GM21447 (cell line): ENCODE measurements around the gene PHLPP1.
"Not testable (repeated sequence)": the region's sequence is repeated elsewhere in the genome, so short reads cannot be mapped to it uniquely, and the experiment has no call there.

Source experiments
- ATAC-seq: cut with Tn5 transposase; IDR thresholded peaks from one replicate; pipeline ENCODE4 v1.9.1; 2021; ENCODE audit not compliant: unreplicated experiment

PHLPP1 gene

DNA sequence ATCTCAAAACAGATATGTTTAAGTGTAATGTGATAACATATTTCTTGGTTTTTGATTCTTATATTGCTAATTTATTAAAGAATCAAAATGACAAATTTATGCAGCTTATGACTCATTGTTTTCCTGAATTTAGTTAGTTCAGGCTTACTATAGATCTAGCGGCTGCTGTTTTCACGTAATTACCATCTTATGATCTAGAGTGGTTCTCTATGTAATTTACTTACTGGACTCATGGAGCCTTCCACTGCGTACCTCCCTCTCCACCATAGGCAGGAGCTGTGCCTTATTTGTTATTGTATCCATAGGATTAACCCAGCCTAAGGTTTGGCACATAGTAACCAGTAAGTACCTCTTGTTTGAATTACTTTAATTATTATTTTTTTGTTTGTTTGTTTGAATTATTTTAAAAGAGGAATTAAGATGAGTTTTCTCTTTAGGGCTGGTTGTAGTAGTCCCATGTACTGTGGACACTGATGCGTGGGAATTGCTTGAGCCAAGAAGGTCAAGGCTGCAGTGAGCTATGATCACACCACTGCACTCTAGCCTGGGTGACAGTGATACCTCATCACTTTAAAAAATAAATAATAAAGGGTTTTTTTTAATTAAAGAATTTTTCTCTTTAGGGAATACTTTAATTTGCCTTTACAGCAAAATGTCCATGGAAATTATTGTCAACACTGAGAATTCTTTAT is 165.5 kb downstream of the PHLPP1 start:
- ATAC-seq: no peak

DNA sequence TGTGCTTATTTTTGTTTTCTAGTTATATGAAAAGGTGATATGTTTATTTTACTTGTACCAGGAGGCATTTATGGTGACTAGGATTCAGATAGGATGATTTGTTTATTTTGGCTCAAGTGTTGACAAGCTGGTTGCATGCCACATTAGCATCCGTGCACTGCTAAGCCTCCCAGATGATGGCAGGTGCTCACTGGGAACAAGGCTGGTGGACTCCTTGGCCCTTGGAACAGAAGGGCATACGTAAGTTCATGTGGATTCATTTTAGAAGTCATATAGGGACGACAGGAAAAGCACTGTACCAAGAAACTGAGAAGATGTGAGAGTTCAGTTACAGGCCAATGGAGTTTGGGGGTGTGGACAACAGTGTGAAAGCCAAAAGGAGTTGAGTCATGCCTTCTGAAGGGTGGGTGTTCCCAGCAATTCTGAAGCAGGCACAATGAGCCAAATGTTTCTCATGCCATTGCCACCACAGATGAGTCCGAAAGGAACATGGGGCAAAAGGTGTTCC is 166.2 kb downstream of the PHLPP1 start:
- peak; percentile 84 for ATAC-seq

DNA sequence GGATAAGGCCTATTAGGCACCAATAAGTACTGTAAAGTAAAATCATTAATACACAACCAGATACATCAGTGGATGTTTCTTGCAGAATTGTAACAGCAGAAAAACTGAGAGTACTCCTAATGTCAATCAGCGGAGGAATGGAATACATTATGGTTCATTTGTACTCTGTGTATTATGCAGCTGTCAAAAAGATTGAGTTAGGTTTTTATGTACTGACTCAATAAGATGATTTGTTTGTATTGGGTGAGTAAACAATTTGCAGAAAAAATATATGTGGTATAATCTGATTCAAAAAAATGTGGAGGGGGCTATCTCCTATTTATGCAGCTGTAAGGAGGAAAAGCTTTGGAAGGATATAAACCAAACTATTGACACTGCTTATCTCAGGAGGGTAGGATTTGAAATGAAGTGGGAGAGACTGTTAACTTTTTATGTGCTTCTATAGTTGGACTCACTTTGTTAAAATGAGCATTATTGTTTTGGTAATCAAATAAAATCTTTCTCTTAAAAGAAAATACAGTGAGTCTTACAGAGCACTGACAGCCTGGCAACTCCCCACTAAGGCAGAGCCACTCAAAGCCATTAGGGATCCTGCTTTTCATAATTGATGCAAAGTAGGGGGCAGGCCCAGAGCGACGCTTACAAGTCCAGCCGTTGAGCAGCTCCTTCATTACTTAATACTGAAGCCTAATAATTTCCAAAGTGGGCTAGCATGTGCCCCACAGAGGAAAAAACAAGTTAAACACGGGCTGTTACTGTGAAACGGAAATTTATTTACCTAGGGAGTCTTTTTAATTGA is 168.8 kb downstream of the PHLPP1 start:
- no peak for ATAC-seq

GRCh38 chr18:62885804-62886203 is 170.5 kb downstream of the PHLPP1 start:
- no peak for ATAC-seq

GRCh38 chr18:62894681-62895390 is 179.5 kb downstream of the PHLPP1 start:
- no peak for ATAC-seq

DNA sequence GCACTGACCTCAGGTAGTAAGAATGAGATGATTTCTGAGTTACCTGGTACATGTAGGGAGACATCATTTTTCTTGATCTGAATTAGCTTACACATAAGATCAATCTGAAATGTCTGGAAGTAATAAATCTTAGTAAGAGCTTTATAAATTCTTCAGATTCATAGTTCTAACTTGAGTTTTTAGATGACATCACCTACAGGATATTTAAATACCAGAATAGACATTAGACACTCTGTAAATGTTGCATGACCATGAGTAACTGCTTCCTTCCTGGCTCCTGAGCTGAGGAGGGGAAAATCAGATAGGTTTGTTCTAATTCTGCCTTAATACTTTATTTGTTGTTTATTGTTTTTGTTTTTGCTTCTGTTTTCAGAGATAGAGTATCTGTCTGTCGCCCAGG is 181.8 kb downstream of the PHLPP1 start:
- ATAC-seq: no peak

- peak; percentile 94 for ATAC-seq
Observed at GRCh38 chr18:62898359-62898758, 183.0 kb downstream of the PHLPP1 start.

DNA sequence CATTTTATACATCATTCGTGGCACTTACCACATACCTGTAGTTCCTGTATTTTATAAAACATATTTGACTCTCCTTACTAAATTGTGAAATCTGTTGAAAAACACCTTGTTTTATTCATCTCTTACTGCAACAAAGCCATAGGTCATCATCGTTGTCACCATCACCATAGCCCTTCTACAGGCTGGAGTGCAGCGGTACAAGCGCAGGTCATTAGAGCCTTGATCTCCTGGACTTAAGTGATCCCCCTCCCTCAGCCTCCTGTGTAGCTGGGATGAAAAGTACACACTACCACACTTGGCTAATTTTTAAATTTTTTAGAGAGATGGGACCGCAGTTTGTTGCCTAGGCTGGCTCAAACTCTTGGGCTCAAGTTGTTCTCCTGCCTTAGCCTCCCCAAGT is 184.2 kb downstream of the PHLPP1 start:
- no peak for ATAC-seq

- ATAC-seq: no peak
Observed at GRCh38 chr18:62900132-62900883, 185.0 kb downstream of the PHLPP1 start.

- ATAC-seq: no peak
Observed at GRCh38 chr18:62902776-62903175, 187.4 kb downstream of the PHLPP1 start.

- ATAC-seq: no peak
Observed at GRCh38 chr18:62904396-62905285, 189.3 kb downstream of the PHLPP1 start.

GRCh38 chr18:62912885-62913284 is 197.5 kb downstream of the PHLPP1 start:
- ATAC-seq: no peak

DNA sequence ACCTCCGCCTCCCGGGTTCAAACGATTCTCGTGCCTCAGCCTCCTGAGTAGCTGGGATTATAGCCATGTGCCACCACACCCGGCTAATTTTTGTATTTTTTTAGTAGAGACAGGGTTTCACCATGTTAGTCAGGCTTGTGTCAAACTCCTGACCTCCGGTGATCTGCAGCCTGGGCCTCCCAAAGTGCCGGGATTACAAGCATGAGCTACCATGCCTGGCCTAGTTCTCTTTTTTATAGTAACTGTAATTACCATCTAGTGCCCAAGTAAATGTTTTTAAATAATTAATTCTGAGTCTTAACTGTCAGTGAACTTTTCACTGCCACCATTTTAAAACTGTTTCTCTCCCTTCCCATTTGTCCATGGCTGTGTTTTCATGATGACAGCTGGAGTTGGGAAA is 198.5 kb downstream of the PHLPP1 start:
- not testable (repeated sequence) for ATAC-seq

DNA sequence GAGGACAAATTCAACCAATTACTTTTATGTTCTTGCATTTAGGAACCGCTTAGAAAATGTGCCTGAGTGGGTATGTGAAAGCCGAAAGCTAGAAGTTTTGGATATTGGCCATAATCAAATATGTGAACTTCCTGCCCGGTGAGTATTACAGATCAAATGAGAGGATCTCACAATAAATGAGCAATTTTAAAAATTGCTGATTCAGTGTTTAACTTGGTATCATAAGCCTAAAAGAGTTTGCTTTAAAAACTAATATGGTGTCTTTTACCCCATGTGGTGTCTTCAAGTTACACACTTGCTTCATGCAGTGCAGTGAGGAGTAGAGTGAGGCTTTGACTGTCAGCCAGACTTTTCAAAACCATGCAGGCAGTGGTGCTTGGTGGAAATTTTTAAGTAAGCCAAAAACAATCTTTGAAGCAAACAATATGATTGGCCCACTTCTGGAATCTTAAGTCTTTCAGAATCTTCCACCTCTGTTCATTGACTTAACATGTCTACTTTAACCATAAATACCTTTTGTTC is 199.6 kb downstream of the PHLPP1 start:
- no peak for ATAC-seq

DNA sequence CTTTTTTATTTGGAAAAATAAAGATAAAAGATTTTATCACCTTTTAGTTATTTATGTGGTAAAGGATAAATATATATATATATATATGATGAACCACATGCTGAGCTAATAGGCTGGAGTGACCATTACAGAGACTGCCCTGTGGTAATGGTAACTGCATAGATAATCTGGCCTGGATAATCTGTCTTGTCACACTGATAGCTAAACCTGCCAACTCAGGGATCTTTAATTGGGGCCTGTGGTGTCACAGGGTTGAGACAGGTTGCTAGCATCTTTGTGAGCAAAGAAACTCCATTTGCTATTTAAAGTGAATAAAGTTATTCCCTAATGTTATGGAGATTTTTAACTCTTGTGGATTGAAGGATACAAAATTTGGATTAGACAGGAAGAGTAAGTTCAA is 203.0 kb downstream of the PHLPP1 start:
- ATAC-seq: no peak

DNA sequence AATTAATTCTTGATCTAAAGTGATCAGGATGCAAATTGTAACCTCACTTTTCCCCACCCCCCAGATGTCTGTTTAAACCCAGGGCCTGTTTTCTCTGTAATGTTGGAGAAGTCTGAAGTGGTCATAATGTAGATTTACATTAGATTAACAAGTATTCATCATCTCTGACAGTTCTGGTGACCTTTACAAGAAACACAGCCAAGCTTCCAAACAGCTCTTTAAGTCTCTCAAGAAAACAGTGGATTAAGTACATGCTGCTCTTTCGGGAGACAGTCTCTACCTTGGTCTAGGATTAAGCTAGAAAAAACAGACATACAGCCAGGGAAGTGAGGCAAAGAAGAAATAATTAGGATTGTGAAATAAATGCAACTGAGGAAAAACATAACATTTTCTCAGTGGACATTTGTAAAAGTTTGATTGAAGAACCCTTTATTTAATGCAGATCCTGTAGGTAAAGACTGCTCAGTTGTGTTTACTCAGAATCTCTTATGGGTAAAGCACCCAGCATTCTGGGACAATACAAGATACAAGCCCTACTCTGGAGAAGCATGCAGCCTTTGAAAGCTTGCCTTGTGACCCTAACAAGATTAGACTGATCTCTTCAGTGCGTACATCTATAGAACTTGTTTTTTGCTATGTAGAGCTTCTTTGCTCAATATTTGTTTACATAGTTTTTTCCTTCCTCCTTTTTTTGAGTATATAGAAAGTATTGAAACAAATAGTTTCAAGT is 203.9 kb downstream of the PHLPP1 start:
- no peak for ATAC-seq

DNA sequence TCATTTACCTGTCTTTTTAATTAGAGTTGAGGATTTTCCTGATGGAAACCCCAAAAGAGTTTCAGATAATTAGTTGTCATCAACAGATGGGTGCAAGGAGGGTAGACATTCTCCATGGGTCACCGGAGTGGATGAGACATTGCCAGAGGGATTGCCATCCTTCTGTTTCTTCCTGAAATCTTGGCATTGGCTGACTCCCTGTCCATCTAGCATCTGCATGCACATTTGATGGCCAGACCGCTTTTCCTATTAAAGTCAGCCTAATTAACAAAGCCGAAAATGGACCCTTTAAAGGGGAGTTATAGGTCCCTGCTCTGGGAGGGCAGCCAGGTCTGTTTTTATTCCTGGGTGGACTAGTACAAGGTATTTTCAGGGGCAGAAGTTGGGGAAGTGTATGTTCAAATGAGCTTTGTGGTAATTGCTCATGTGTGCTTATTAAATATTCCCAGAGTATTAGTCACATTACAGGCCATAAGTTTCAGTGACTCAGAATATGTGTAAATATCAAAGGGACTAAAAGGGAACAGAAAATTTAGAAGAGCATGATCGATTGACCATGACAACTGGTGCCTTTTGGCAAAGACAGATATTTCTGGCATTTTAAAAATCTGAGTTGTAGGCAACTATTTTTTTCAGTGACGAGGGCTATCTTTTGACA is 209.8 kb downstream of the PHLPP1 start:
- no peak for ATAC-seq

DNA sequence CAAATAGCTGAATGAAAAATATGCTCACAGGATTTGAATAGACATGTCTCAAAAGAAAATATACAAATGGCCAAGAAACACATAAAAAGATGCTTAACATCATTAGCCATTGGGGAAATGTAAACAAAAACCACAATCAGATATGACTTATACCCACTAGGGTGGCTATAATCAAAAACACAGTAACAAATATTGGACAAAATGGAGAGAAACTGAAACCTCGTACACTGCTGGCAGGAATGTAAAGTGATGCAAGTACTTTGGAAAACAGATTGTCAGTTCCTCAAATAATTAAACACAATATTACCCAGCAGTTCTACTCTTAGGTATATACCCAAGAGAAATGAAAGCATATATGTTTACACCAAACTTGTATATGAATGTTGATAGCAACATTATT is 213.0 kb downstream of the PHLPP1 start:
- no peak for ATAC-seq
